ENCODE results near the gene TLE2.
"Not testable (repeated sequence)": the region's sequence is repeated elsewhere in the genome, so short reads cannot be mapped to it uniquely, and the experiment has no call there.

TLE2 gene

GRCh38 chr19:3055741-3056416, 26.8 kb upstream of the TLE2 start:
- no peak for DNase-seq

- DNase-seq, result no peak
Measured at GRCh38 chr19:3054972-3055740, 26.1 kb upstream of the TLE2 start.

- DNase-seq, result no peak
Measured at GRCh38 chr19:3054265-3054971, 25.3 kb upstream of the TLE2 start.

GRCh38 chr19:3053780-3054179, 24.7 kb upstream of the TLE2 start:
- DNase-seq, result no peak

GRCh38 chr19:3053218-3053621, 24.1 kb upstream of the TLE2 start:
- DNase-seq, result no peak

DNA sequence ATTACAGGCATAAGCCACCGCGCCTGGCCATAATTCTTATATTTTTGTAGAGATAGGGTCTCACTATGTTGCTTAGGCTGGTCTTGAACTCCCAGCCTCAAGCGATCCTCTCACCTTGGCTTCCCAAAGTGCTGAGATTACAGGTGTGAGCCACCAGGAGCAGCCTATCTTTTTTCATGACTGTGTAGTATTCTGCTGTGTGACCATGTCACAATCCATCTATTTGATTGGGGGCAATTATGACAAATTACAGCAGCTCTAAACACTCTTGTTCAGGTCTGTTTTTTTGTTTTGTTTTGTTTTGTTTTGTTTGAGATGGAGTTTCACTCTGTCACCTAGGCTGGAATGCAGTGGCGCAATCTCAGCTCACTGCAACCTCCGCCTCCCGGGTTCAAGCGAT, 20.9 kb upstream of the TLE2 start:
- DNase-seq, result not testable (repeated sequence)

DNA sequence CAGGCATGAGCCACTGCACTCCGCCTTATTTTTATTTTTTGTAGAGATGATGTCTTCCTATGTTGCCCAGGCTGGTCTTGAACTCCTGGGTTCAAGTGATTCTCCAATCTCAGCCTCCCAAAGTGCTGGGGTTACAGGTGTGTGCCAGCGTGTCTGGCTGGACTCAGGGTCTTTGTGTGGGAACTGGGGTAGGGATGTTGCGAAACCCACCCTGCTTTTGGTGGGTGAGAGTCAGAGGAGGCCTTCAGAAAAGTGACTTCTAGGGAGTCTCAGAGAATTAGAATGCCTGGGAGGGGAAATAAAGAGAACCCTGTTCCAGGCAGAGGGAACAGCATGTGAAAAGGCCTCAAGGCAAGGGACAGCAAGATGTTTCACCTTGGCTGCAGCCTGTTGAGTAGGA, 20.0 kb upstream of the TLE2 start:
- DNase-seq, result no peak

GRCh38 chr19:3048190-3048533, 19.1 kb upstream of the TLE2 start:
- DNase-seq, result no peak

DNA sequence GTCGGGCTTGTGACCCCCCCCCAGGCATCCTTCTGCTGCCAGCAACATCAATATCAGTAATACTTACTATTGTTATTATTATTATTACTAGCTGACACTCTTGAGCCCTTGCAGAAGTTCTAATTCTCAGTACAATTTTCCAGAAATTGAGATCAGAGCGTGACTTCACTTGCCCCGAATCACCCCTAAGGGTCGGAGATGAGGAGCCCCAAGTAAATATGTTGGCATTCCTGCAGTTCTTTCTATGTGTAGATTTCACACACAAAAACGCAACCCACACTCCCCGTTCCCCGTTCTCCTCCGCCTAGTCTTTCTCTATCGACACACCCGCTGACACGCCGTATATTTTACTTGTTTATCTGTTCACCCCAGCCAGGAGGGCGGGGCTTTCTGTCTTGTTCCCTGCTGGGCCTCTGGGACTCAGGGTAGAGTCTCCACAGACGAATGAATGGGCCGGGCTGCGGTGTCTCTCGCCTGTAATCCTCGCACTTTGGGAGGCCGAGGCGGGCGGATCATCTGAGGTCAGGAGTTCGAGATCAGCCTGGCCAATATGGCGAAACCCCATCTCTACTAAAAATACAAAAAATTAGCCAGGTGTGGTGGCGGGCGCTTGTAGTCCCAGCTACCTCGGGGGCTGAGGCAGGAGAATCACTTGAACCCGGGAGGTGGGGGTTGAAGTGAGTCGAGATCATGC, 18.6 kb upstream of the TLE2 start:
- DNase-seq, result peak; percentile 60

GRCh38 chr19:3046698-3047495, 17.8 kb upstream of the TLE2 start:
- no peak for DNase-seq

- DNase-seq, result no peak
Measured at GRCh38 chr19:3045885-3046697, 17.0 kb upstream of the TLE2 start.

- no peak for DNase-seq
Measured at GRCh38 chr19:3045191-3045590, 16.1 kb upstream of the TLE2 start.

DNA sequence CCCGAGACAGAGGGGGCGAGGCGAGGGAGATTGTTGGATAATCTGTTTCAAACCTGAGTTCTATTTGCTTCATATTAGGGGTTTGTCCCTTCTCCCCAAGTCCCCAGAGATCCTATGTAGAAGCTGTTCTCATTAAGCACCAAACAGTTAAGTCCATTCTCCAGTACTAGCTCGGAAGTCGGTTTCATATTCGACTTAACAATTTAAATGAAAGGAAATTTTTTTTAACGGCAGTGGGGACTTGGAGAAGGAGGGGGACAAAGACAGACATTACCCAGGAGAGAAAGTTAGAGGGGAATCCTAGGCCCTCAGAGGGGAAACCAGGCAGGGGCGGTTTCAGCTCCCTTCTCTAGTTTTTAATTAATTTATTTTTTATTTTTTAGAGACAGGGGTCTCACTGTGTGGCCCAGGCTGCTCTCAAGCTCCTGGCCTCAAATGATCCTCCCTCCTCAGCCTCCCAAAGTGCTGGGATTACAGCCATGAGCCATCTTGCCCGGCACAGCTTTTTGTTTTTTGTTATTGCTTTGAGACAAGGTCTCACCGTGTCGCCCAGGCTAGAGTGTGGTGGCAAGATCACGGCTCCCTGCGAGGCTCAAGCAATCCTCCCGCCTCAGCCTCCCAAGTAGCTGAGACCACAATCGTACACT, 13.7 kb upstream of the TLE2 start:
- no peak for DNase-seq

DNA sequence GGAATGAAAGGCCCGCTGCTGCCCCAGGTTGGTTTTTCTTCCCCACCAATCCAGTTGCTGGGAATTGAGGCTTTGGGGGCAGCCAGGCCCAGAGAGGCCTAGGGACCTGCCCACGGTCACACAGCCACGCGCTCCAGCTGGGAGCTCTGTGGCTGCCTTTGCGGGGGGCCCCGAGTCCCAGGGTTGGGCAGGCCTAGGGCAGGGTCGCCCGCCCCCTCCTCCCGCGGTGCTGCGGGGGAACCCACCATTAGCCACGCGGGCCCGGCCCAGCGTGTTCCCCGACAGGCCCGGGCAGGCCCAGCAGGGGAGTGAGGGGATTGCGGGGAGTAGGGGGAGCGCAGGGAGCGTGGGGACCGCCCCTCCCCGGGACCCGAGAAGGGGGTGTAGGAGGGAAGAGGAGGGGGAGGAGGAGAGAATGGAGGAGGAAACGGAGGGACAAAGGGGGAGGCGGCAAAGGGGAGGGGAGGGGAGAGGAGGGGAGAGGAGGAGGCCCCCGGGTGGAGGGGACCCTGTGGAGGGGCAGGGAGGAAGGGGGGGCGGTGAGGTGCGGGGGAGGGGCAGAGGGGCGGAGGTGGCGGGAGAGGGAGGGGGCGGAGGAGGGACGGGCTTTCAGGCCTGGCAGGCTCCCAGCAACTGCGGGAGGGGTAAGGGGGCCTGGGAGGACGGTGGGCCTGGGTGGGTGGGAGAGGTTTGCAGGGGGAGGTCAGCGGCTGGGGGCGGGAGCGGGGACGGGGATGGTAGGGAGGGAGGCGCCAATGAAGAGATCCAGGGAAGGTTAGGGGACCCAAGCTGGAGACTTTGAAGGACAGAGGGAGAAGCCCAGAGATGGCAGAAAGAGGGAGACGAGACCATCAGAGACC, 12.9 kb upstream of the TLE2 start:
- DNase-seq, result no peak

DNA sequence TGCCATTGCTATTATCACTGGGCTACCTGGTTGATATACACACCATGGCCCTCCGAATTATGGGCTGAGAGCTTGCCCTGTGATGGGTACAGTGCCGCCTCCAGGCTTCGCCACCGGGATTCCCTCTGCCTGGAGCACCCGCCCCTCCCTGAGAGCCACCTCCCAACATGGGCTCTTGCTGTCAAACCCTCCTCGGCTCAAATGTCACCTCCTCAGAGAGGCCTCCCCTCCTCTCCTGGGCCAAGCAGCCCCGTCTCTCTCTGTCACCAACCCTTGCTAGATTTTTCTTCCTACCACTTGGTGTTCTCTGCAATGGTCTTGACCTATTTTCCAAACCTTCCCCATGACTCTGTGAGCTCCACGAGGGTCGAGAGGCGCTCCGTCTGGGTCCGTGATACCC, 12.2 kb upstream of the TLE2 start:
- no peak for DNase-seq

- peak; percentile 40 for DNase-seq
Measured at GRCh38 chr19:3039641-3040077, 10.6 kb upstream of the TLE2 start.

DNA sequence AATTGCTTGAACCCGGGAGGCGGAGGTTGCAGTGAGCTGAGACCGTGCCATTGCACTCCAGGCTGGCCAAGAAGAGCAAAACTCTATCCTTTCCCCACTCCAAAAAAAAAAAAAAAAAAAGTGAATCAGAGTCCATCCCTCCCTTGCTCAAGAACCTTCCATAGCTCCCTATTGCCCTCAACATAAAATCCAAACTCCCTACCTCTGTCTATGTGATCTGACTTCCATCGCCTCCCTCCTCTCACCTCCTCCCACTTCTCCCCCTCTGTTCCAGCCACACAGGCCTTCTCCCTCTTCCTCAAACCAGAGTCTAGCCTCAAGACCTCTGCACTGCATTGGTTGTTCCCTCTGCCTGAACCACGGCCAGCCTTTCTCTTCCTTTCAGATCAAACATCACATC, 10.0 kb upstream of the TLE2 start:
- DNase-seq, result no peak

DNA sequence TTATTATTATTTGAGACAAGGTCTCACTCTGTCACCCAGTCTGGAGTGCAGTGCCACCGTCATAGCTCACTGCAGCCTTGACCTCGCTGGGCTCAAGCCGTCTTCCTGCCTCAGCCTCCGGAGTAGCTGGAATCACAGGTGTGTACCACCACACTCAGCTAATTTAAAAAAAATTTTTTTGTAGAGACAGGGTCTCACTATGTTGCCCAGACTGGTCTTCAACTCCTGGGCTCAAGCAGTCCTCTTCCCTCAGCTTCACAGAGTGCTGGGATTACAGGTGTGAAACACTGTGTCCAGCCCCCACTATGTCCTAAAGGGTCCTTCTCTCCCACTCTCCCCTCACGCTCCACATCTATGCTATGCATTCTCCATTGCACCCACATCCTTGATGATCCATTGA, 9.1 kb upstream of the TLE2 start:
- DNase-seq, result no peak

DNA sequence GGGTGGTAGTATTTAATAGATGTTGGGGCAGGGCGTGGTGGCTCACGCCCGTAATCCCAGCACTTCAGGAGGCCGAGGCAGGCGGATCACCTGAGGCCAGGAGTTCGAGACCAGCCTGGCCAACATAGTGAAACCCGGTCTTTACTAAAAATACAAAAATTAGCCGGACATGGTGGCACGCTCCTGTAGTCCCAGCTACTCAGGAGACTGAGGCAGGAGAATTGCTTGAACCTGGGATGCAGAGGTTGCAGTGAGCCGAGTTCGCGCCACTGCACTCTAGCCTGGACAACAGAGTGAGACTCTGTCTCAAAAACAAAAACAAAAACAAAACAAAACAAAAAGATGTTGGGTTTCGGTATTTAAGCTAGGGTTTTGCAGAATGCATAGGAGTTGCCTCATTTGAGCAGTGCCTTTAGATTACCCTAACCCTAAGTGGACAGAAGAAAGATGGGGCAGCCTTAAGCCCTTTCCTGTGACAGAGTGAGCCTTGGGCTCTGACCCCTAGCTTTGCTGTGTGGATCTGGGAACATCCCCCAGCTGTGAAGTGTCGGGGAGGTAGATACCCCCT, 8.0 kb upstream of the TLE2 start:
- DNase-seq, result not testable (repeated sequence)
